Neural cell (in vitro differentiated cells): ENCODE results near the gene TANGO6. TPM values are rescaled to one million over a fixed set of nuclear protein-coding genes. Genes with fewer than 3 reads are reported as not detected.

Experiments used
- H2AFZ ChIP-seq: fragments of 200-600, 300-800 bp; sonication (generic), shearing (Covaris generic); 2 replicates; pipeline ENCODE4 v1.6.0; 2014; ENCODE audit warnings: low read depth, mild to moderate bottlenecking, antibody characterized with exemption, low read length, moderate library complexity
- H3F3A ChIP-seq: fragments of 200-600 bp; shearing (Covaris generic); 2 replicates; pipeline ENCODE4 v1.6.1; 2016; ENCODE audit warnings: mild to moderate bottlenecking, moderate library complexity, mixed read lengths, antibody characterized with exemption, low read length; ENCODE audit not compliant: insufficient read depth, poor library complexity, severe bottlenecking
- H3K27ac ChIP-seq: fragments of 200-600, 300-800 bp; sonication (generic), shearing (Covaris generic); 2 replicates; pipeline ENCODE4 v1.5.1; 2014; ENCODE audit warnings: mild to moderate bottlenecking, low read length, moderate library complexity
- H3K27me3 ChIP-seq: fragments of 300-800, 200-600 bp; sonication (generic), shearing (Covaris generic); 2 replicates; pipeline ENCODE4 v1.6.0; 2014; ENCODE audit warnings: mild to moderate bottlenecking, low read depth, low read length, moderate library complexity; ENCODE audit not compliant: insufficient read depth
- H3K36me3 ChIP-seq: fragments of 300-800, 200-600 bp; sonication (generic), shearing (Covaris generic); 2 replicates; pipeline ENCODE4 v1.5.1; 2014; ENCODE audit warnings: mild to moderate bottlenecking, antibody characterized with exemption, low read length, moderate library complexity; ENCODE audit not compliant: insufficient read depth
- H3K4me2 ChIP-seq: fragments of 300-800, 200-600 bp; sonication (generic), shearing (Covaris generic); 2 replicates; pipeline ENCODE4 v1.6.0; 2014; ENCODE audit warnings: mild to moderate bottlenecking, low read length
- H3K4me3 ChIP-seq: fragments of 300-800, 200-600 bp; sonication (generic), shearing (Covaris generic); 2 replicates; pipeline ENCODE4 v1.5.1; 2014; ENCODE audit warnings: mild to moderate bottlenecking, low read length, moderate library complexity
- H3K79me2 ChIP-seq: fragments of 200-600 bp; shearing (Covaris generic); replicated peaks from 2 replicates; pipeline ENCODE4 v1.6.0; 2014; ENCODE audit warnings: mild to moderate bottlenecking, low read length, moderate library complexity; ENCODE audit not compliant: insufficient read depth
- H3K9ac ChIP-seq: fragments of 300-800, 200-600 bp; sonication (generic), shearing (Covaris generic); 2 replicates; pipeline ENCODE4 v1.6.1; 2016; ENCODE audit warnings: mild to moderate bottlenecking, low read length, mixed read lengths
- H3K9me2 ChIP-seq: fragments of 200-600 bp; shearing (Covaris generic); 2 replicates; pipeline ENCODE4 v1.6.1; 2016; ENCODE audit warnings: mild to moderate bottlenecking, low read length, mixed read lengths; ENCODE audit not compliant: insufficient read depth
- H3K9me3 ChIP-seq: fragments of 200-600, 300-800 bp; sonication (generic), shearing (Covaris generic); 2 replicates; pipeline ENCODE4 v1.6.1; 2016; ENCODE audit warnings: mild to moderate bottlenecking, mixed run types, low read length, moderate library complexity, mixed read lengths
- H4K20me1 ChIP-seq: fragments of 200-600 bp; shearing (Covaris generic); 2 replicates; pipeline ENCODE4 v1.6.1; 2016; ENCODE audit warnings: mild to moderate bottlenecking, mixed run types; ENCODE audit not compliant: insufficient read depth
- CTCF ChIP-seq: fragments of 450-650 bp; IDR thresholded peaks from 2 replicates; pipeline ENCODE4 v1.5.1; 2014; ENCODE audit warnings: antibody characterized with exemption, mild to moderate bottlenecking, moderate library complexity; ENCODE audit not compliant: poor library complexity, severe bottlenecking
- EP300 ChIP-seq: fragments of 450-650 bp; conservative IDR thresholded peaks from 2 replicates; pipeline ENCODE4 v1.6.1; 2014; ENCODE audit warnings: antibody characterized with exemption, mild to moderate bottlenecking, moderate library complexity; ENCODE audit not compliant: poor library complexity, severe bottlenecking
- EZH2 ChIP-seq: fragments of 200-600, 300-800 bp; shearing (Covaris generic), sonication (generic); IDR thresholded peaks from 2 replicates; pipeline ENCODE4 v1.6.1; 2014; ENCODE audit warnings: antibody characterized with exemption, low read length, borderline replicate concordance, mild to moderate bottlenecking; ENCODE audit not compliant: insufficient read depth, poor library complexity, severe bottlenecking
- MXI1 ChIP-seq: fragments of 450-650 bp; conservative IDR thresholded peaks from 2 replicates; pipeline ENCODE4 v1.6.1; 2014; ENCODE audit warnings: antibody characterized with exemption, mild to moderate bottlenecking; ENCODE audit not compliant: poor library complexity, severe bottlenecking
- POLR2AphosphoS5 ChIP-seq: IDR thresholded peaks from 2 replicates; pipeline ENCODE4 v1.6.1; 2012
- RAD21 ChIP-seq: fragments of 450-650 bp; conservative IDR thresholded peaks from 2 replicates; pipeline ENCODE4 v1.6.1; 2014; ENCODE audit warnings: antibody characterized with exemption, mild to moderate bottlenecking, moderate library complexity
- REST ChIP-seq: IDR thresholded peaks from 2 replicates; pipeline ENCODE4 v1.6.1; 2012; ENCODE audit warnings: borderline replicate concordance
- SMC3 ChIP-seq: fragments of 450-650 bp; conservative IDR thresholded peaks from 2 replicates; pipeline ENCODE4 v1.6.1; 2014; ENCODE audit warnings: antibody characterized with exemption, mild to moderate bottlenecking, moderate library complexity; ENCODE audit not compliant: poor library complexity
- TAF1 ChIP-seq: IDR thresholded peaks from 2 replicates; pipeline ENCODE4 v1.6.1; 2012; ENCODE audit warnings: low read depth
- polyA plus RNA-seq: library from polyadenylated mRNA; depleted of rRNA; stranded (reverse); fragments of >200 nt; gene quantifications from 2 replicates; pipeline ENCODE4 v1.2.3, GENCODE V29; 2014

Gene TANGO6
- polyA plus RNA-seq, 1 donor from 2014 or later, result 9.5 TPM

GRCh38 chr16:69105501-69106361 lies 262.4 kb downstream of the TANGO6 start, which contains the start of gene HAS3:
TSS of gene HAS3 (plus strand) at chr16:69105653. CDS start at chr16:69109396, 3,743 bp downstream.
- H3K79me2 ChIP-seq, result peaks cover 33% of the 10 kb centered on the region
- no peaks in the 10 kb centered on the region for H3K27me3 ChIP-seq
- H3K4me3 ChIP-seq, result peak within 1 kb of the TSS; percentile 97
- no peaks in the 10 kb centered on the region for H3K9me2 ChIP-seq
- H3K9me3 ChIP-seq, result no peaks in the 10 kb centered on the region
- H4K20me1 ChIP-seq, result no peaks in the 10 kb centered on the region
- peak within 1 kb of the TSS; percentile 73 for H3K27ac ChIP-seq
- peak within 1 kb of the TSS; percentile 65 for H3K4me2 ChIP-seq
- peak; percentile 77 for TF ChIP-seq RAD21
- TF ChIP-seq MXI1, result peak; percentile 43
- TF ChIP-seq EP300, result peak; percentile 9
- TF ChIP-seq POLR2AphosphoS5, result peak; percentile 61
- no peak for TF ChIP-seq EZH2
- TF ChIP-seq REST, result no peak
- peak; percentile 77 for TF ChIP-seq SMC3
- peak; percentile 79 for TF ChIP-seq CTCF
- no peak for TF ChIP-seq TAF1
- peak within 1 kb of the TSS; percentile 85 for H3K9ac ChIP-seq
- peaks cover 3% of the 10 kb centered on the region for H3F3A ChIP-seq
- H3K36me3 ChIP-seq, result peaks cover 9% of the 10 kb centered on the region
- H2AFZ ChIP-seq, result no peak within 1 kb of the TSS

GRCh38 chr16:69106491-69107315 lies 263.4 kb downstream of the TANGO6 start:
- Histone ChIP-seq H3K4me3 (peak overlapping the region; percentile 97), H3K79me2 (peaks cover 38% of the 10 kb centered on the region), H3K27ac (peak overlapping the region; percentile 73), H3K4me2 (peak overlapping the region; percentile 65), H3K9me3 (no peaks in the 10 kb centered on the region), H3K36me3 (peaks cover 9% of the 10 kb centered on the region), H3K9ac (peak overlapping the region; percentile 85), H3K9me2 (no peaks in the 10 kb centered on the region), H2AFZ (peak overlapping the region; percentile 51), H3K27me3 (no peaks in the 10 kb centered on the region), H3F3A (peaks cover 3% of the 10 kb centered on the region), H4K20me1 (no peaks in the 10 kb centered on the region)
- TF ChIP-seq RAD21 (no peak), CTCF (no peak), REST (peak; percentile 26), POLR2AphosphoS5 (no peak), EP300 (no peak), MXI1 (peak; percentile 59), SMC3 (no peak), EZH2 (no peak), TAF1 (no peak)
